Ramos (cell line): ENCODE data around the gene AKAP13.

ENCODE experiments used
- in situ Hi-C: fragments of 300-500 bp; cut with MboI; formaldehyde crosslinking; loops from one replicate; pipeline ENCODE4 v1.14.3; 2022; ENCODE audit warnings: low sequenced_read_pairs; ENCODE audit not compliant: unreplicated experiment

The AKAP13 gene

DNA sequence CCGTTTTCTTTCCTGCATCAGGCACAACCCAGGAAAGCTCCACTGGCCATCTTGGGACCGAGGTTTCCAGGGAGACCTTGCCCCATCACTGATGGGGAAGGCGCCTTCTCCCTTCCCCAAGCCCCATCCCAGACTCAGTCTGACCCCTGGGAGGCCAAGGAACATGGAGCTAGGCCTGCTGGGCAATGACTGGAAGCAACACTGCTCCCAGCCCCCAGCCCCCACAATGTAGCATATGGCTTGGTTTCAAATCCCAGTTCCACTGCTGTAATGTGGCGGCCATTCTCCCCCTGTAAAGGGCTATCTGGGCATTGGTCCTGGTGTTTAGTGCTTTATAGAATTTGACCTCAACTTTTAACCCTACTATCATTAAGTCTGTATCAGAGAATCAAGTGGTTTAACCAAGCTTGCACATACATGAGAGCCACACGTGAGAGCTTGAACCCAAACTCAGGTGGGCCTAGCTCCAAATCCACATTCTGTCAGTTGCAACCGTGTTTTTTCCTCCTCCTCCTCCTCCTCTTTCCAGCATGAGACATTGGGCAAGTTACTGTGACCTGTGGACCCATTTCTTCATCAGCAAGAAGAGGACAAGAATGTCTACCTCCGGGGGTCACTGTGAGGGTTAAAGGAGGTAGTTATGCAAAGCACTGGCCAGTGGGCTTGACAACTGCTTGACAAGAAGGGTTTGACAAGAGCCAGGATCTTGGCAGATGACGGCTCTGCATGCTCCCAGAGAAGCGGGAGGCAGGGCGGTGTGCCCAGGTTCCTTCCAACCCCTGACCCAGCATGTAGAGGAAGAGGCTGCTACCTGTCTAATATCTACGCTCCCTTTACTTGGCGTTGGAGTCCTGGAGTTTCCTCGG, 376.9 kb downstream of the AKAP13 start:
- in situ Hi-C loops = no loop called here

DNA sequence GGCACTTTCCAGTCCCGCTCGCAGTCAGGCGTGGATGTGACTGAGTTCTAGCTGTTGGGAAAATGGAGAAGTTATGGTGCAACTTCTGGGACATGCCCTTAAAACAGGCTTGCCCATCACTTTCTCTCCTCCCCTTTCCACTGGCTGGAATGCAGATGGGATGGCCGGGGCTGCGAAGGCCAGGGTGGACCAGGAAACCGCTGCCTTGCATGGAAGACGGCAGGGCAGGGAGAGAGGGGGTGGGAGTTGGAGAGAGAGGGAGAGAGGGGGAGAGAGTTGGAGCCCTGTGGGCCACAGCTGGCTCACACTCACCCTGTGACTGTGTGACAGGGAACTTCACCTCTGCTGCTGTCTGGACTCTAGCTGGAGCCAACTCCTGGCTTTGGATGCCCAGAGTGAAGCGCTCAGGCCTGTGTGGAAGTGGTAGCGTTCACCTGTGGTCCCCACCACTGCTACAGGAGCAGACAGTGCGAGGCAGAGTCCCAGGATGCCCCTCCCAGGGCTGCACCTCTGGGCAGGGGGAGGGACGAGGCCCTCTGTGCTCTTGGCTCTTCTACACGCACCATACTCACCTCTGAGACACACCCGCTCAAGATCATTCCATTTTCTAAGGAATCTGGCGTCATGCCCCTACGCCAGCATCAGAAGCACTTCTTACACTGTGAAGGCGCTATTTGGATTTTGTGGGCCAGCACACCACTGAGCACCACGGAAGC, 377.7 kb downstream of the AKAP13 start:
- in situ Hi-C loops = no loop called here

DNA sequence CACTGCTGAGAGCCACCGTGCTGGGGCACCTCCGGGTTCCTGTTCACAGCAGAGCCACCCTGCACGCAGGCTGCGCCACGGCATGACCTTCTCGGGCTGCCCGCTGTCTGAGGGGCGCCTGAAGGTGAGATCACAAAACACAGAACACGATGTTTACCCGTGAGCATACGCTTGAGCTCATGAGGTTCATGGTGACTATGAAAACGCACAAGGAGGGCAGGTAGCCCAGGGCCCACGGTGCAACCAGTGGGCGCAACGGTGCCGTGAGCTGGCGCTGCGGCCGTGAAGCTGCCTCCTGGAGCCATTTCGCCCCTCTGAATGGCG, 378.2 kb downstream of the AKAP13 start:
- in situ Hi-C loops = no loop called here

- in situ Hi-C loops = no loop called here
Observed at GRCh38 chr15:85759376-85759775, 379.0 kb downstream of the AKAP13 start.

GRCh38 chr15:85760049-85760448, 379.6 kb downstream of the AKAP13 start:
- in situ Hi-C loops = no loop called here

DNA sequence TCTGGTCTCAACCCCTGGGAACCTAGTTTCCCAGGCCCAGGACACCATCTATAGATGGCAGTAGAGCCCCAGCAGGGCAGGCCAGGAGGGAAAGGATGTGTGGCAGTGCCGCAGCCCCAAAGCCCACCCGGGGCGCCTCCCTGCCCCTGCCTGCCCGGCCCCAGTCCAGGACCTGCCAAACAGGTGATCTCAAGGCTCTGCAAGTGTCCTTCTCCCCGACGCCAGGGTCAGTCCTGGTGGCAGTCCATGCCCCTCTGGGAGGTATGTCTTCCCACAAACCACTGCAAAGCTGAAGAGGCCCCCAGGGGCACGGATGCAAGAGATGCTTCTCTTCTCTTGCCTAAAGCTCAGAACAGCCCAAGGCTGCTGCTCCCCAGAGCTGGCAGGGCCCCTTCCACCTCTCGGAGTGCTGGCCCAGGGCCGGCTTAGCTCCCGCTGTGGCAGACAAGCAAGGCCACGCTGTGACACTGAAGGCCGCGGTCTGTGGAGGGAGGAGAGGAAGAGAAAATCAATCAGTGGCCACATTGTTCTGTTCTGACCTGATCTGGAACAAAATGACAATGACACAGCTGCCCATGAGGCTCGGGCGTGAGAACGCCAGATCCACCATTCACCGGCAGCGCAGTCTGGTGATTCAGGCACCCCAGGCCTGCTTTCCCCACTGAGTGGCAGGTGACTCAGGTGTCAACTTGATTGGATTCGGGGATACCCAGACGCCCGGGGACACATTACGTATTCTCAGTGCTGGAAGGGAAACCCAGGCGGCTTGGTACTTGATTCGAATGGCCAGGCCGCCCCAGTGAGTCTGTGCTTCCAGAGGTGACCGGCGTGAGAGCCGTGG, 380.3 kb downstream of the AKAP13 start:
- in situ Hi-C loops = no loop called here

- in situ Hi-C loops = no loop called here
Observed at GRCh38 chr15:85761635-85762034, 381.2 kb downstream of the AKAP13 start.

DNA sequence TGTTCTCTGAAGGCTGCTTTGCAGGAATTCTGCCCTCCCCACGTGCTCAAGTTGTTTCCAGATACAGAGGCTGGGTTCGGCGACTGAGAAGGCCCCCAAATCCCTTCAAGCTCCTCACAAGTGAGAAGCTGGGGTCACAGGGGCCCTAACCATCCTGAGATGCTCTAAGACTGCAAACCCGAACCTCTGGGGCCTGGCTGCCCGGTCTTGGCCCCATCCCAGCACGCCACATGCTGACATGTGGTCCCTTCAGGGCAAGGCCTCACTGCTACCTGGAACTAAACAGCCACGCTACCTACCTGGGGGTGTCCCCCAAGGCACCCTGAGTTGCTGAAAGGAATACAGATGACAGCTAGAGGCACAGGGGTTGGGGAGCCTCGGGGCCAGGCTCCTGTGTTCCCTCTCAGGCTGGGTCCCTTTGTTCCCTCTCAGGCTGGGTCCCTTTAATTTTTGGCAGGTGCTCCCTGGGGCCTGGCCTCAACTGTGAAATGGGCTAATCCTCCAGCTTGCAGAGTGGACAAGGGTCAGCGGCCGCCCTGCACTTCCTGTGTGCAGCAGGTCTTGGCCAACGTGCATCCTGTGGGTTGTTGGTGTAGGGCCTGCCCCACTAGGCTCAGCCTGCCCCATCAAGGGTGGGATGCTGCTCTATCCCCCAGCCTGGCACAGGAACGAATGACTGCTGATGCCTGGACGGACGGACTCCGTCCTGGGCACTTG, 381.8 kb downstream of the AKAP13 start:
- in situ Hi-C loops = no loop called here

DNA sequence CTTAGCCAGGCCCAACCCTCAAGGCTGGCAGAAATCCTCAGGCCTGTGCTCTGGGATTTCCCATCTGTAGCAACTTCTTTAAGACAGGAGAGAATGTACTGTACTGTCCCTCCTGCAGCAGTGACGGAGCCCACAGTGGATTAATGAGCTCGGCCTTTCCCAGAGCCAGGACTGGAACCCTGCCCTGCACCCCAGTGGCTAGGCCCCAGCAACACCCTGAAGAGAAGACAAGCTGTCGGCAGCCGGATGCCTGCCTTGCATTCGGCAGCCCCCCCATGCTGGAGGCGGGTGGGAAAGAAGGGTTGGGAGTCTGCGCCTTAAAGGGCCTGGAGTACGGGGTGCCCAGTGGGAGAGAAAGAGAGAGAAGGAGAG, 382.3 kb downstream of the AKAP13 start:
- in situ Hi-C loops = no loop called here

DNA sequence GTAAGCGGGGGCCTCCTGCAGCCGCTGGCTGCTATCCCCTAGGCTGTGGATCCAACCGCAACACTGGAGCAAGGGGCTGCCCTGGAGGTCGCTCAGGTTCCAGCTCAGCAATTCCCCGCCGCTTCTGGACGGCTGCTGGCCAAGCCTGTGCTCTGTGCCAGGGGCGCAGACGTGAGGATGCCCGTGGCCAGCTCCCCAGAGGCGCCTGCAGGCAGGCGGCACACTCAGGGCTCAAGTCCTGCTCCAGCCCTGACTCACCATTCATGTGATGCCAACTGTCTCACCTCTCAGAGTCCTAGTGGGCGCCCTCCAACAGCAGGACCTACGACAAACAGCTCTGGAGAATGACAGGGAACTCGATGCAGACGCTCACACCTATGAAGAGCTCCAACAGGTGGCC, 382.8 kb downstream of the AKAP13 start:
- in situ Hi-C loops = no loop called here

DNA sequence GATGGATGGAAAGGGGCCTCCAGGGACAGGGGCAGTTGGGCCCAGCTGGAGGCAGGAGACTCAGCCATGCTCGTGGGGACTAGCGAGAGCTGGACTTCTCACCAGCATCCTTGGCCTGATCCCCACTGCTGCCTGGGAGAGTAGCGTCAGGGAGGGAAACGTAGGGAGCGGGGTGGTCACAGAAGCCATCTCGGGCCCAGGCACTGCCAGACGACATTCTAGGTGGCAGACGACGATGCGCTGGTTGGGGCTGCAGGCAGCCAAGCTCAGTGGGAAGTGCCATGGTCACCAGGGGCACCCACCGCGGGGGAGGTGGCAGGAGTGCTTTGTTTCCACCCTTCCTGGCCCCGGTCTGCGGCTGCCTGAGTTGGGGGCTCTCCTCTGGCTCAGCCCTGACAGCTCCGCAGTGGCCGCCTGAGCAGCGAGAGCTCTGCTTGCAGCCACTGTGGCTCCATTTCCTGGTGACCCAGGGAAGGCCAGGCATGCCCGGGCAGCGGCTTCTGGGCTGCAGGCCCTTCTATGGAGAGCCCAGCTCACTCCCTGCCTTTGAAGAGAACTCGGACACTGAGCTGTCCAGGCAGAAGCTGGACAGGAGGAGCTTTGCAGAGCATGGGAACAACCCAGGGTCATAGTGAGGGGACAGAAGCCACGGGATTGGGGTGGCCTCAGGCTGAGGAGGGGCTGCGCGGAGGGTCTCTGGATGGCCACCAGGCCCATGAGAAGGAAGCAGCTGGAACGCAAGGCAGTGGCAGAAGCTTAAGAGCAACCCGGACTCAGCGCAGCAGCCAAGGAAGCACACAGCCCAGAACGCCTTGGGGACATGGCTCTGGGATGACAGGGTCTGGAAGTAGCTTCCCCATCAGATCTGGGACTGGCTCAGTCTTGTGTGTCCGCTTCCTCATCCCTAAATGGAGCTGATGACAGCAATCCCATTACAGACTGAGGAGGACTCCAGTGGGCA, 383.6 kb downstream of the AKAP13 start:
- in situ Hi-C loops = no loop called here

DNA sequence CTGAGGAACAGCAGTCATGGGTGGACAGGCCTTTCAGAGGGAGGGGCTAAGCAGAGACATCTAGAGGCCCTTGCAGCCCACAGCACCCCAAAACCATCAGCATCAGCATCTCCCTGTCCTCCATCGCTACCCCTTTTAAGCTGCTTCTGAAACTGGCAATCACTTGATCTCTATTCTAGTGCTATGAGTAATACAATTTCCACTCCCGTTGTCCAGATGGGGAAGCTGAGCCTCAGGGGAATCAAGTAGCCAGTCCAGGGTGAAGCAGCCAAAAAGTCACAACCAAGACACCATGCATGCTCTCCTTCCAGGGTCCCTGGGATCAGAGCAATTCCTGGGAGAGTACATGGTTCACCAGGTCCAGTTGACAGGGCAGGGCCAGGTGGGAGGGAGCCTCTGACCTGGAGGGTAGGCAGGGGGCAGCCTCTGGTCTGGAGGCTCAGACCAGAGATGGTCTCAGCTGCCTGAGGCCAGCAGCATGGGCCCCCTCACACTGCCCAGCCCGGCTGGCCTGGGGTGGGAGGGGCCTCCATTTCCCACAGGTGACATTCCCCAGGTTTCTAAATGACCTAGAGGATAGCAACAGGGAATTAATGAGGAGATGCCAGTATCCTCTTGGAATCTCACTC, 384.4 kb downstream of the AKAP13 start:
- in situ Hi-C loops = no loop called here

- in situ Hi-C loops = no loop called here
Observed at GRCh38 chr15:85766001-85766831, 385.8 kb downstream of the AKAP13 start.

- in situ Hi-C loops = no loop called here
Observed at GRCh38 chr15:85767785-85768529, 387.6 kb downstream of the AKAP13 start.

GRCh38 chr15:85768595-85769168, 388.3 kb downstream of the AKAP13 start:
- in situ Hi-C loops = no loop called here

GRCh38 chr15:85769182-85769900, 388.9 kb downstream of the AKAP13 start:
- in situ Hi-C loops = no loop called here
